ENCODE measurements around the gene AKAP17A.
A peak's percentile ranks its signal among the peaks of the same experiment; 100 is the strongest.
"Not testable (repeated sequence)": the region's sequence is repeated elsewhere in the genome, so short reads cannot be mapped to it uniquely, and the experiment has no call there.

Gene AKAP17A, protein sequence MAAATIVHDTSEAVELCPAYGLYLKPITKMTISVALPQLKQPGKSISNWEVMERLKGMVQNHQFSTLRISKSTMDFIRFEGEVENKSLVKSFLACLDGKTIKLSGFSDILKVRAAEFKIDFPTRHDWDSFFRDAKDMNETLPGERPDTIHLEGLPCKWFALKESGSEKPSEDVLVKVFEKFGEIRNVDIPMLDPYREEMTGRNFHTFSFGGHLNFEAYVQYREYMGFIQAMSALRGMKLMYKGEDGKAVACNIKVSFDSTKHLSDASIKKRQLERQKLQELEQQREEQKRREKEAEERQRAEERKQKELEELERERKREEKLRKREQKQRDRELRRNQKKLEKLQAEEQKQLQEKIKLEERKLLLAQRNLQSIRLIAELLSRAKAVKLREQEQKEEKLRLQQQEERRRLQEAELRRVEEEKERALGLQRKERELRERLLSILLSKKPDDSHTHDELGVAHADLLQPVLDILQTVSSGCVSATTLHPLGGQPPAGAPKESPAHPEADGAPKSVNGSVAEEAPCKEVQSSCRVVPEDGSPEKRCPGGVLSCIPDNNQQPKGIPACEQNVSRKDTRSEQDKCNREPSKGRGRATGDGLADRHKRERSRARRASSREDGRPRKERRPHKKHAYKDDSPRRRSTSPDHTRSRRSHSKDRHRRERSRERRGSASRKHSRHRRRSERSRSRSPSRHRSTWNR

DNA sequence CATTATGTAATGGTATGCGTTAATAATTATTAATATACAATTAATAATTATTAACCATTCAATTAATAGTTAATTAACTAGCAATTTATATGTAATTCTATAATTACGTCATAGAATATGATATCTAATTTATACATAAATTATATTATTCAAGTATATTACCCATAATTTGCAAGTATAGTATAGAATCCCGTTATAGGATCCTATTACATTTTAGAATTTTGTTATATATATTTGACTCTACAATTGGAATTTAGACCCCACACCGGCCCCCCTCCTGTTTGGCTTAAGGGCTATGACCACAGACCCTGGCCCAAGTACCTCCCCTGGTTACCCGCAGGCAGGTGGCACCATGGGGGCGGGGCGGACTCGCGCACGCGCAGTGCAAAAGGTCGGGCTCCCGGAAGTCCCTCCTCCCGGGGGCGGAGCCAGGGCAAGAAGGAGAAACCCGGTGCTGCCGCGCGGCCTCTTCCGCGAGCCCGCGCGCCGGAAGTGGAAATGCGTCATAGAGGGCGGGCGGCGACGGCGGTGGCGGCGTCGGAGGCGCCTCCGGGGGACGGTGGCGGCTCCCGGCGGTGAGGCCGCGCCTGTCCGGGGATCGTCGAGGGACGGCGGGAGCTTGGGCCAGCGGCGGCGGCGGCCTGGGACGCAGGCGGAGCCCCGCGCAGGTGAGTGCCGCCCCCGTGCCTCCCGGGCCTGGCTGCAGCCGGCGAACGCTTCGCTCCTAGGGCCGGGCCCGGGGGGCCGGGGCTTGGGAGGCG, at the start of gene AKAP17A:
AKAP17A (plus strand) TSS at position 503 of the 761 bp plus-strand sequence. CDS start 1,859 bp downstream, outside the sequence.
- peak; percentile 70 for DNase-seq

DNA sequence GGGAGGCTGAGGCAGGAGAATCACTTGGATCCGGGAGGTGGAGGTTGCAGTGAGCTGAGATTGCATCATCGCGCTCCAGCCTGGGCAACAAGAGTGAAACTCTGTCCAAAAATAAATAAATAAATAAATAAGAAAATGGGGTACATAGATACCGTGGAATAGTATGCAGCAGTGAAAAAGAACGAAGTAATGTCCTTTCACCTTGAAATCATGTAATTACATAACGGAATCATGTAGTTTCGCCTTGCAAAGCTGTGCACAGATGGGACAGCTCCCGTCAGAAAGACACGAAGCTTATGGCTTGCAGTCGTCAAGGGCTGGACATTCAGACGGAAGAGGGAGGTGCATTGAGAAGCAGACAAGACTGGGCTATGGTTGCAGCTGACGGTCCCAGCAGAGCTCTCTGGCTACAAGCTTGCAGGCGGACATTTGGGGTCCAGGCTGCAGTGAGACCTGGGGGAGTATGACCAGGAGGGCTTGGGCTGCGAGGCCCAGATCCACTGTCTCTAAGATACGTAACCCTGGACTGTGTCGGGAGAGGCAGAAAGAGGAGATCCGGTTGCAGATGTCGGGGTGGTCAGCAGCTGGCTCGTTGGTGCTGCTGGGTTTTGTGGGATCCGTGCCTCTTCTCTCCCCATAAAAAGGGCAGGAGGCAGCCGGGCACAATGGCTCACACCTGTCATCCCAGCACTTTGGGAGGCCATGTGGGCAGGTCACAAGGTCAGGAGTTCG, 48.2 kb upstream of the AKAP17A start:
- no peak for DNase-seq

DNA sequence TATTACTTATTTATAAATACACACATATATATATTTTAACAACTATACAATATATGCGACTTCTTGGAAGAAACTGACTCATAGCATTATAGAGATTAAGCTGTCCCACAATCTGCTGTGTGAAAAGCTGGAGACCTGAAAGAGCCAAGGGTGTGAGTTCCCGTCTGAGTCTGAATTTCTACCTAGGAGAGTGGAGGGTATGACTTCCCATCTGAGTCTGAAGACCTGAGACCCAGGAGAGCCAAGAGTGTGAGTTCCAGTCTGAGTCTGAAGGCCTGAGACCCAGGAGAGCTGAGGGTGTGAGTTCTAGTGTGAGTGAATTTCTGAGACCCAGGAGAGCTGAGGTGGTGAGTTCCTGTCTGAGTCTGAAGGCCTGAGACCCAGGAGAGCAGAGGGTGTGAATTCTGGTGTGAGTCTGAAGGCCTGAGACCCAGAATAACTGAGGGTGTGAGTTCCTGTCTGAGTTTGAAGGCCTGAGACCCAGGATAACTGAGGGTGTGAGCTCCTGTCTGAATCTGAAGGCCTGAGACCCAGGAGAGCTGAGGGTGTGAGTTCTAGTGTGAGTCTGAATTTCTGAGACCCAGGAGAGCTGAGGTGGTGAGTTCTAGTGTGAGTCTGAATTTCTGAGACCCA, 45.5 kb upstream of the AKAP17A start:
- DNase-seq, result no peak

DNA sequence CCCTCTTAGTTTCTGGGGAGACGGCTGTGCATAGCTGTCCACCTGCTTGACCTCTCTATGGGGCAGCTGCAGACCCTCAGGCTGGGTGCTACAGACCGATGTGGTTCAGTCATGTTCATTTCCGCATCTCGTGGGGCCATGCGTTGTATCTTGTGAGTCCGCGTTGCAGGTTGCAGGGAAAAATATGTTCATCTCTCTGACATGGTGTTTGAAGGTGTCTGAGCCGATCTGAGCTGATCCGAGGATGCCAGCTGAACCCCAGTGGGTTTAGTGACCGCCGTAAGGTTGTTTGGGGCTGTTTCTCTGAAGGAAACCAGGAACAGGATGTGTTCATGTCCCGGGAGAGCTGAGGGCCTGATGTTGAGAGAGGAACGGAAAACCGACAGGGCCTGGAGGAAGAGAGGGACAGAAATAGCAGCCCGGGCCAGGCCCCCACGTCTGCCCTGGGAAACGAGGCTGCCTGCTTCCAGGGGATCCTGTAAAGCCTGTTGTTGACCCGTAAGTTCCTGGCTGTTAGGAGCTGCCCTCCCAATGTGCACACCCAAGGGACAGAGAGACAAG, 44.6 kb upstream of the AKAP17A start:
- DNase-seq, result no peak

DNA sequence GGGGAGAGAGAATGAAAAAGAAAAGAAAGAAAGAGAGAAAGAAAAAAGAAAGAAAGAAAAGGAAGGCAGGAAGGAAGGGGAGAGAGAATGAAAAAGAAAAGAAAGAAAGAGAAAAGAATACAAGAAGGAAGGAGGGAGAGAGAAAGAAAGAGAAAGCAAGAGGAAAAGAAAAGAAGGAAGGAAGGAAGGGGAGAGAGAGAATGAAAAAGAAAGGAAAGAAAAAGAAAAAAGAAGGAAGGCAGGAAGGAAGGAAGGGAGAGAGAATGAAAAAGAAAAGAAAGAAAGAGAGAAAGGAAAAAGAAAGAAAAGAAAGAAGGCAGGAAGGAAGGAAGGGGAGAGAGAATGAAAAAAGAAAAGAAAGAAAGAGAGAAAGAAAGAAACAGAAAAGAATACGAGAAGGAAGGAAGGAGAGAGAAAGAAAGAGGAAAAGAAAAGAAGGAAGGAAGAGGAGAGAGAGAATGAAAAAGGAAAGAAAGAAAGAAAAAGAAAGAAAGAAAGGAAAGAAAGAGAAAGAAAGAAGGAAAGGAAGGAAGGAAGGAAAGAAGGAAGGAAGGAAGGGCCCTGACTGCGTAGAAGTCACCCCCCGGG, 39.4 kb upstream of the AKAP17A start:
- no peak for DNase-seq

DNA sequence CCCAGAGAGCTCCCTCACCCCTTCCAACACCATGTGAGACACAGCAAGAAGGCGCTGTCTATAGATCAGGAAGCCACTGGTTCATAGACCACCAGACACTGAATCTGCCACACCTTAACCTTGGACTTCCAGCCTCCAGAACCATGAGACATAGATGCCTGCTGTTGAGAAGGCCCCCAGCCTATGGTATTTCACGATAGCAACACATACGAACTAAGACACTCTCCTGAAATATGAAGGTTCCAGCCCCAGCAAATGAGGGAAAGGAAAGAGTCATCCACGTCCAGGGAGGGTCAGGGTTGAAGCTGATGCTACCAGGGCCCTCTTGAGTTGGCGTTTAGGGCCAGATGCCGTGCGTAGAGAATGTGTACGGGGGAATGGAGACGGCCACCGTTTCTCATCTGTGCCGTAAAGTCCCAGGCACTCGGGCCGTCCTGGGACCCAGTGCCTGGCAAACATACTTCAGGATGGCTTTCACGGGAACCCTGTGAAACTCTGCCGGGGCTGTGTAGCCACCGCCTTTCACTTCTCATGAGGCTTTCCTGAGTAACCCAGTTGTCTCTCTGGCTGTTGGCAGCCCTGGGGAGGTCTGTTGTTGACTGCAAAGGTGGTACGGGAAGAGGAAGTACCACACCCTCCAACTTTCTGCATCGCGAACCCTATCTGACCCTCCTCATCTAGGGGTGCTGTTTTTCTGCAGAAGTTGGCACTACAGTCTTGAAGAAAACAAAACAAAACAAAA, 36.8 kb upstream of the AKAP17A start:
- no peak for DNase-seq

DNA sequence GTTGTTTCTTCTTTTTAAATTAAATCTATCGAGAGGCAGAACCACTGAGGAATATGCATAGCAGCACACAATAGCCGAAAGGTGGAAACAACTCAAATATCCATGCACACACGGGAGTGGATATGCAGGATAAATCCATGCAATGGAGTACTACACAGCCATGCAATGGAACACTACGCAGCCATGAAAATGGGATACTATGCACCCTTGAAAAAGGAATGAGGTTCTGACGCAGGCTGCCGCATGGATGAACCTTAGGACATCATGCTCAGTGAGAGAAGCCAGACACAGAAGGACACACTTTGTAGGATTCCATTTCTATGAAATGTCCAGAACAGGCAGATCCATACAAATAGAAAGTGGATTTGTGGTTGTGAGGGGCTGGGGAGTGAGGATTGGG, 36.0 kb upstream of the AKAP17A start:
- no peak for DNase-seq

DNA sequence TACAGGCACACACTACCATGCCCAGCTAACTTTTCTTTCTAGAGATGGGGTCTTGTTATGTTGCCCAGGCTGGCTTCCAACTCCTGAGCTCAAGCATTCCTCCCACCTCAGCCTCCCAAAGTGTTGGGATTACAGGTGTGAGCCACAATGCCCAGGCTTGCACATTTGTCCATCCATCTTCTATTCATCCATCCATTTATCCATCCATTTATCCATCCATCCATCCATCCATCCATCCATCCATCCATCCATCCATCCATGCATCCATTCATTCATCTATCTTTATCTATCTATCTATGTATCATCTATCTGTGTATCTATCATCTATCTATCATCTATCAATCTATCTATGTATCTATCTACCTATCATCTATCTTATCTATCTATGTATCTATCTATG, 34.0 kb upstream of the AKAP17A start:
- not testable (repeated sequence) for DNase-seq

DNA sequence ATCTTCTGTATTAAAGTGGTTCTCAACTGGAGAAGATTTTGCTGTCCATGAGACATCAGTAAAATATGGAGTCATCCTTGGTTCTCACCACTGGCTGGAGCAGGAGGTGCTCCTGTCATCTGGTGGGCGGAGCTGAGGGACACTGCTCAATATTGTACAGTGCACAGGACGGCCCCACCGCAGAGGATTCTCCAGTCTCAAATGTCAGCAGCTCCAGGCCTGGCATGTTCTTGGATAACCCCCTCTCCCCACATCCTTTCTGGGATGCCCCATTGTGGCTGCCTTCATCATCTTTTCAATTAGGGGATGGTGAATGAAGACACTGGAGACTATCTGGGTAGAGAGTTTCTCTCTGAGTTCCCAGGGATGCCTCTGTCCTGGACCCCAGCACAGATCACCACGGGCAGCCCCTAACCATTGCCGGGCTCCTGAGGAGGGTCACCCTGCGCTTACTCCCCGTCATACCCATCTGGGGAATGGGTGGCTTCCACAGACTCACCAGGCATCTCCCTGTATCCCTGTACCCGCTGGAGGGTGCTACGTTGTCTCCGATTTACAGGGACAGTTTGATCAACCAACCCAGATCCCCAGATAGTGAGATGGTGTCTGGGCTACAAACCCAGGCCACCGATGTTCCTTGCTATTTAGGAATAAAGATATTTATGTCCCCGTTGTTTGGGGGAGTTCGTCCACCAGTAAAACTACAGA, 32.5 kb upstream of the AKAP17A start:
- no peak for DNase-seq

DNA sequence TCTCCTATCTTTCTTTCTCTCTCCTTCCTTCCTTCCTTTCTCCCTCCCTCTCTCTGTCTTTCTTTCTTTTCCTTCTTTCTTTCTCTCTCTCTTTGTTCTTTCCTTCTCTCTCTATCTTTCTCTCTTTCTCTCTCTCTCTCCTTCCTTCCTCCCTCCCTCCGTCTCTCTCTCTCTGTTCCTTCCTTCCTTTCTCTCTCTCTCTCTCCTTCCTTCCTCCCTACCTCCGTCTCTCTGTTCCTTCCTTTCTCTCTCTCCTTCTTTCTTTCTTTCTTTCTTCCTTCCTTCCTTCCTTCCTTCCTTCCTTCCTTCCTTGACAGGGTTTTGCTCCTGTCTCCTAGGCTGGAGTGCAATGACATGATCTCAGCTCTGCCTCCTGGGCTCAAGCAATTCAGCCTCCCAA, 30.2 kb upstream of the AKAP17A start:
- no peak for DNase-seq

DNA sequence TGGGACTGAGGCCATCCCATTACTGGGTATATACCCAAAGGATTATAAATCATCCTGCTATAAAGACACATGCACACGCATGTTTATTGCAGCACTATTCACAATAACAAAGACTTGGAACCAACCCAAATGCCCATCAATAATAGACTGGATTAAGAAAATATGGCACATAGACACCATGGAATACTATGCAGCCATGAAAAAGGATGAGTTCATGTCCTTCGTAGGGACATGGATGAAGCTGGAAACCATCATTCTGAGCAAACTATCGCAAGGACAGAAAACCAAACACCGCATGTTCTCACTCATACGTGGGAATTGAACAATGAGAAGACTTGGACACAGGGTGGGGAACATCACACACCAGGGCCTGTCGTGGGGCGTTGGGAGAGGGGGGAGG, 27.3 kb upstream of the AKAP17A start:
- not testable (repeated sequence) for DNase-seq

DNA sequence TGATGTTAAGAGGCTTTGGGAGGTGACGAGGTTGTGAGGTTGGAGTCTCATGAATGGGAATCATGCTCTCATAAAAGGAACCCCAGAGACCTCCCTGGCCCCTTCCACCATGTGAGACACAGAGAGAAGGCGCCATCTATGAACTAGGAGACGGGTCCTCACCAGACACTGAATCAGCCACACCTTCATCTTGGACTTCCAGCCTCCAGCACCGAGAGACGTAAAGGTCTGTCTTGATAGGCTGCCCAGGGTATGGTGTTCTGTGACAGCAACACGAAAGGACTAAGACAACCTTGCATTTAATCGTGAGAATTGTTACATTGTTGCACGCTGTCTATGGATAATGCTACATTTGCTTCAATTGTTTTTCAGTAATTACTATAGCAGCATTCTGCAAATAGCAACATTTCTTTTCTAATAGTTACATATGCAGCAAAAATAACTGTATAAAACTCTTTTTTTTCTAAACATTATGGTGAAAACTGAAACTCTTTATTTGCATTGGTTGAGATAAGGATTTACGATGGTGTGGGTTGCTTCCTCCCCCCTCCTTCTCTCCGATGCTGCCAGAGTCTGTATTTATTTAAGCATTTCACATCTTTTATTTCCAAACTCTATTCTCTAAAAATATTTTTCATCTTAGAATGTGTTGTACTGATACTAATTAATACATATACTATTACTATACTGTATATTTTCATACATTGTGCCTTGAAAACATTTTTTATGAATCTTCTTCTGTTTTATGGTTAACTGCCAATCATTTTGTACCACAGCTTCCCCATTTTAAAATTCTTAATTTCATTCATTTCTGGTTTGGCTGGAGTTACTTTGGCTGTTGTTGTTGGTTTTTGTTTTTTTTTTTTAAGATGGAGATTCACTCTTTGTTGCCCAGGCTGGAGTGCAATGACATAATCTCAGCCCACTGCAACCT, 26.4 kb upstream of the AKAP17A start:
- no peak for DNase-seq

DNA sequence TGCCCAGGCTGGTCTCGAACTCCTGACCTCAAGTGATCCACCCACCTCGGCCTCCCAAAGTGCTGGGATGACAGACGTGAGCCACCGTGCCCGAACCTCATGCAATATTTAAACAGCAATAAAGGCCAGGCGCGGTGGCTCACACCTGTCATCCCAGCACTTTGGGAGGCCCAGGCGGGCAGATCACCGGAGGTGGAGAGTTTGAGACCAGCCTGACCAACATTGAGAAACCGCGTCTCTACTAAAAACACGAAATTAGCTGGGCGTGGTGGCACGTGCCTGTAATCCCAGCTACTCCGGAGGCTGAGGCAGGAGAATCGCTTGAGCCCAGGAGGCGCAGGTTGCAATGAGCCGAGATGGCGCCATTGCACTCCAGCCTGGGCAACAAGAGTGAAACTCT, 17.2 kb upstream of the AKAP17A start:
- not testable (repeated sequence) for DNase-seq

DNA sequence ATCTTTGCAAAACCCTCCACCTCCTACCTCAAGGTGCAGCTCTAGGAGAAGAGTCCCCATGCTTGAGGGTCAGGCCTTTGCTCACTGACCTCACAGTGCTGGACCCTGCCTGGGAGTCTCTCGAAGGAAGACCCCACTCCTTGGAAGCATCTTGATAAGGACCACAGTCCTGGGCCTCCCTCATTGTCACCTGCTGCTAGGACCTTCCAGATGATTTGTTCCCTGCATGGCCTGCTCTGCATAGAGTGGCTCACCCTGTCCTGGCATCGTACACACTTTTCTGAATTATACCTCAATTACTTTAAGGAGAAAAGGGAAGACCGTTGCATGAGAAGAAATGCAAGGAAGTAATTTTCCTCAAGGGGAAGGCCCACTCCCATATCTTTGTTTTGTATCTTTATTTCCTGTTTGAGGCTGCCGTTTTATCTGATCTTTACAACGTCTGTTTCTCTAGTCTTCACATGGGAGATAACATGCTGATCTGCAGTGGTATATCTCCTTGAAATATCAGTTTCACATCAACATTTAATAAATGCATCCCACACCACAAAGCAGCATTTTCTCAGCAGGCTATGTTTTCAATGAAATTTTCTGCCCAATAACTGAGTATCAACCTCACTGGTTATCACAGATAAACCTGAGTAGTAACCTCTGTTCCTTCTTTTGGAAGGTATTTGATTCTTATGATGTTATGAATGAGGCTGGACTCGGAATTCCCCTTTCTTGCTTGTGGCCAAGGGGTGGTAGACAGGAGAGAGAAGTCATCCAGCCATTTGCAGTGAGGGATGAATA, 15.0 kb upstream of the AKAP17A start:
- DNase-seq, result no peak

DNA sequence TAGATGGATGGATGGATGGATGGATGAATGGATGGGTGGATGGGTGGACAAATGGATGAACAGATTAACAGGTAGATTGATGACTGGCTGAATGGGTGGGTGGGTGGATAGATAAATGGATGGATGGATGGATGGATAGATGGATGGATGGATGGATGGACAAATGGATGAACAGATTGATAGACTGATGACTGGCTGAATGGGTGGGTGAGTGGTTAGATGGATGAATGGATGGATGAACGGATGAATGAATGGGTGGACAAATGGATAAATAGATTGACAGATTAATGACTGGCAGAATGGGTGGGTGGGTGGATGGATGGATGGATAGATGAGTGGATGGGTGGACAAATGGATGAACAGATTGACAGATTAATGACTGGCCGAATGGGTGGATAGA, 13.6 kb upstream of the AKAP17A start:
- DNase-seq, result no peak

DNA sequence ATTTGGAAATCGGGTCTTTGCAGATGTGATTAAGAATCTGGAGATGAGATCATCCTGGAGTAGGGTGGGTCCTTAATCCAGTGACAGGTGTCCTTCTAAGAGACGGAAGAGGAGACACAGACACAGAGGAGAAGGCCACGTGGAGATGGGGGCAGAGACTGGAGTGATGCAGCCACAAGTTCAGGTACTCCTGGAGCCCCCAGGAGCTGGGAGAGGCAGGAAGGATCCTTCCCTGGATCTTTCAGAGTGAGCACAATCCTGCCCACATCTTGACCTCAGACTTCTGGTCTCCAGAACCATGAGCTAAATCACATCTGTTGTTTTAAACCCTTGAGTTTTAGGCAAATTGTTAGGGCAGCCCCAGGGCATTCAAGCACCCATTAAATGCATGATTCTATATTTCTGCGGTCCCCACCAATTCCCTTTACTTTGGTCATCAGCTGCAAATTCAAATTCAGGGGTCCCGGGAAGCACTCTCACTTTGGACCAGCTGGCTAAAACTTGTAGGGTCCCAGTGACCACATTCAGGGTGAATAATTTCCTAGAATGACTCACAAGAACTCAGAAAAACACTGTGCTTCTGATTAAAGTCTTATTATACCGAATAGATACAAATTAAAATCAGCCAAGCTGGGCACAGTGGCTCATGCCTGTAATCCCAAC, 12.8 kb upstream of the AKAP17A start:
- no peak for DNase-seq

DNA sequence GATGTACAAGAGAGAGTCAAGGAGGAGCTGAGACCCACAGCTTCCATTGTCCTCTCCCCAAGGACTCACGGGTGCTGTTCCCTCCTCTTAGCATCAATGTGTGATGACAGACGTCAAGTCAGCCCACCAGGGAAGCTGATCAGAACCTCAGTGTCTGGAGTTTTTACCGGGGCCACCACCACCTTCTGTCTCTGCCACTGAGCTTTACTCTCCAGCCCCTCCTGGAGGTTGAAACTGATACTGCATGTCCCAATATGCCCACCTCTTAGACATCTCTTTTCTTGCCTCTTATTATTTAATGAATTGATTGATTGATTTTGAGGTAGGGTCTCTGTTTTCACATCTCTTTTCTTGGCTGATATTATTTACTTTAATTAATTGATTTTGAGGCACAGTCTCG, 10.3 kb upstream of the AKAP17A start:
- no peak for DNase-seq

Data from cortex of kidney (tissue), 1 donor.